Right lobe of liver (tissue), 4 donors: ENCODE results near the gene LAMTOR2.

ENCODE experiments used
- CTCF ChIP-seq, 4 donors: fragments of 200-600 bp in 3 of 4; fragments of 450-650 bp in 1 of 4; IDR thresholded peaks; one replicate each; pipeline versions ENCODE4 v1.5.1 to v1.8.0; 2016 to 2022; ENCODE audit warnings: antibody characterized with exemption in 4 of 4, mild to moderate bottlenecking in 2 of 4
- POLR2A ChIP-seq: fragments of 450-650 bp; IDR thresholded peaks from one replicate; pipeline ENCODE4 v1.6.1; 2017; ENCODE audit warnings: antibody characterized with exemption, mild to moderate bottlenecking
- donor health status: DM: no; HTN: no; CAD: no.
- donor health status: DM: no; HTN: no; CAD: no.
- donor health status: DM: no; HTN: yes; CAD: no.

- TF ChIP-seq POLR2A, result peak; percentile 44
- TF ChIP-seq CTCF (IDR thresholded peaks at IDR 0.05), result no peak
These were observed 34.1 kb upstream of the LAMTOR2 start, which contains the start of gene SSR2 for GRCh38 chr1:156020293-156021092.
